Measurements from ENCODE around the gene HS1BP3.

The HS1BP3 gene

GRCh38 chr2:20669562-20670314 lies 18.8 kb upstream of the HS1BP3 start:
- no peak for TF ChIP-seq EZH2phosphoT487 (conservative IDR thresholded peaks at IDR 0.05; ENCODE audit: low read length)
- TF ChIP-seq, protein P1, sequence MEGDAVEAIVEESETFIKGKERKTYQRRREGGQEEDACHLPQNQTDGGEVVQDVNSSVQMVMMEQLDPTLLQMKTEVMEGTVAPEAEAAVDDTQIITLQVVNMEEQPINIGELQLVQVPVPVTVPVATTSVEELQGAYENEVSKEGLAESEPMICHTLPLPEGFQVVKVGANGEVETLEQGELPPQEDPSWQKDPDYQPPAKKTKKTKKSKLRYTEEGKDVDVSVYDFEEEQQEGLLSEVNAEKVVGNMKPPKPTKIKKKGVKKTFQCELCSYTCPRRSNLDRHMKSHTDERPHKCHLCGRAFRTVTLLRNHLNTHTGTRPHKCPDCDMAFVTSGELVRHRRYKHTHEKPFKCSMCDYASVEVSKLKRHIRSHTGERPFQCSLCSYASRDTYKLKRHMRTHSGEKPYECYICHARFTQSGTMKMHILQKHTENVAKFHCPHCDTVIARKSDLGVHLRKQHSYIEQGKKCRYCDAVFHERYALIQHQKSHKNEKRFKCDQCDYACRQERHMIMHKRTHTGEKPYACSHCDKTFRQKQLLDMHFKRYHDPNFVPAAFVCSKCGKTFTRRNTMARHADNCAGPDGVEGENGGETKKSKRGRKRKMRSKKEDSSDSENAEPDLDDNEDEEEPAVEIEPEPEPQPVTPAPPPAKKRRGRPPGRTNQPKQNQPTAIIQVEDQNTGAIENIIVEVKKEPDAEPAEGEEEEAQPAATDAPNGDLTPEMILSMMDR (IDR thresholded peaks at IDR 0.05; ENCODE audit: insufficient read depth, low read length, poor library complexity, severe bottlenecking): no peak
- no peaks in the 10 kb centered on the region for H3K27me3 ChIP-seq (ENCODE audit: low read length)
- no peaks in the 10 kb centered on the region for H3K9me3 ChIP-seq (ENCODE audit: insufficient read depth, low read length)
- no peaks in the 10 kb centered on the region for H3F3A ChIP-seq (ENCODE audit: insufficient read depth)
- H3K36me3 ChIP-seq (ENCODE audit: low read length): no peaks in the 10 kb centered on the region
- H3K79me2 ChIP-seq (ENCODE audit: insufficient read depth, low read length): no peaks in the 10 kb centered on the region
- no peak overlapping the region for H3K9ac ChIP-seq (ENCODE audit: low read length)
- no peaks in the 10 kb centered on the region for H4K20me1 ChIP-seq (ENCODE audit: low read depth, low read length)
- no peaks in the 10 kb centered on the region for H3K9me2 ChIP-seq (replicated peaks; ENCODE audit: insufficient read depth, low read length)
- H3K4me2 ChIP-seq (ENCODE audit: low read depth, low read length, poor library complexity, severe bottlenecking): no peak overlapping the region
- no peak overlapping the region for H2AFZ ChIP-seq (ENCODE audit: low read depth, low read length, severe bottlenecking)
- no peak overlapping the region for H3K27ac ChIP-seq (ENCODE audit: low read depth, low read length)
- H3K4me3 ChIP-seq (ENCODE audit: insufficient read depth, low read length, poor library complexity, severe bottlenecking): no peak overlapping the region

GRCh38 chr2:20668871-20669475 lies 18.1 kb upstream of the HS1BP3 start:
- no peak overlapping the region for H3K4me3 ChIP-seq (ENCODE audit: insufficient read depth, low read length, poor library complexity, severe bottlenecking)
- no peaks in the 10 kb centered on the region for H3K36me3 ChIP-seq (ENCODE audit: low read length)
- no peaks in the 10 kb centered on the region for H3K79me2 ChIP-seq (ENCODE audit: insufficient read depth, low read length)
- no peak overlapping the region for H3K9ac ChIP-seq (ENCODE audit: low read length)
- no peaks in the 10 kb centered on the region for H3K9me3 ChIP-seq (ENCODE audit: insufficient read depth, low read length)
- H3K27ac ChIP-seq (ENCODE audit: low read depth, low read length): no peak overlapping the region
- no peaks in the 10 kb centered on the region for H3F3A ChIP-seq (ENCODE audit: insufficient read depth)
- no peak overlapping the region for H3K4me2 ChIP-seq (ENCODE audit: low read depth, low read length, poor library complexity, severe bottlenecking)
- TF ChIP-seq, protein P1 (IDR thresholded peaks at IDR 0.05; ENCODE audit: insufficient read depth, low read length, poor library complexity, severe bottlenecking): no peak
- no peaks in the 10 kb centered on the region for H4K20me1 ChIP-seq (ENCODE audit: low read depth, low read length)
- H3K27me3 ChIP-seq (ENCODE audit: low read length): no peaks in the 10 kb centered on the region
- H2AFZ ChIP-seq (ENCODE audit: low read depth, low read length, severe bottlenecking): no peak overlapping the region
- no peaks in the 10 kb centered on the region for H3K9me2 ChIP-seq (replicated peaks; ENCODE audit: insufficient read depth, low read length)

DNA sequence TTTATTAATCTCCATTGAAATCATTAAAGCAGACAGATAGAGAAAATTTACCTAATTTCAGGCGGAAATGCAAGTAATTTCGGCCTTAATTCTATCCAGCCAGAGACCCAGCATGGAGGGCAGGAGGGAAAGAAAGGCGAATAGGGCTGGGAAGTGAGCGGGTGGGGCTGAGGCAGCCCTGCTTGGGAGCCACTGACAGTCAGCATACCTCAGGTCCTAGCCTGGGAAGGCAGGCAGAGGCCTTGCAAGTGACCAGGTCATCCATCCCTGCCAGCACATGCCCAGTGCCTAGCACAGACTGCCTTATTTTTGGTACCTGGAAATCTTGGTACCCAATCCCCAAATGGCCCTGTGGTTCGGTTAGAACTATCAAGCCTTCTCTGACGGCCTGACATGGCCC lies 17.6 kb upstream of the HS1BP3 start:
- Histone ChIP-seq H3K9ac (ENCODE audit: low read length) (no peak overlapping the region), H3K27me3 (ENCODE audit: low read length) (no peaks in the 10 kb centered on the region), H3K9me2 (replicated peaks; ENCODE audit: insufficient read depth, low read length) (no peaks in the 10 kb centered on the region), H3K27ac (ENCODE audit: low read depth, low read length) (no peak overlapping the region), H3K79me2 (ENCODE audit: insufficient read depth, low read length) (no peaks in the 10 kb centered on the region), H3F3A (ENCODE audit: insufficient read depth) (no peaks in the 10 kb centered on the region), H3K4me3 (ENCODE audit: insufficient read depth, low read length, poor library complexity, severe bottlenecking) (no peak overlapping the region), H2AFZ (ENCODE audit: low read depth, low read length, severe bottlenecking) (no peak overlapping the region), H3K4me2 (ENCODE audit: low read depth, low read length, poor library complexity, severe bottlenecking) (no peak overlapping the region), H3K36me3 (ENCODE audit: low read length) (no peaks in the 10 kb centered on the region), H4K20me1 (ENCODE audit: low read depth, low read length) (no peaks in the 10 kb centered on the region), H3K9me3 (ENCODE audit: insufficient read depth, low read length) (no peaks in the 10 kb centered on the region)
- TF ChIP-seq, protein P1 (IDR thresholded peaks at IDR 0.05; ENCODE audit: insufficient read depth, low read length, poor library complexity, severe bottlenecking): no peak
